GM23338 (cell line): Measurements from ENCODE around the gene ANAPC2. TPM values are rescaled to one million over a fixed set of nuclear protein-coding genes. Genes with fewer than 3 reads are reported as not detected.

Source experiments
- ATAC-seq: fragments of 200-7000 bp; cut with Tn5 transposase; 3 replicates; pipeline ENCODE4 v1.9.1; 2020
- DNase-seq: peaks from one replicate; pipeline ENCODE4 v3.0.0-alpha.2; 2015; ENCODE audit warnings: low spot score
- H2AFZ ChIP-seq: fragments of 200-600 bp; sonication (generic); 2 replicates; pipeline ENCODE4 v1.8.0; 2016; ENCODE audit warnings: antibody characterized with exemption, mild to moderate bottlenecking, moderate library complexity
- H3F3A ChIP-seq: fragments of 200-600 bp; sonication (generic); replicated peaks from 2 replicates; pipeline ENCODE4 v1.8.0; 2017; ENCODE audit warnings: antibody characterized with exemption, mixed run types, low read depth
- H3K27ac ChIP-seq: fragments of 200-600 bp; sonication (generic); 2 replicates; pipeline ENCODE4 v1.6.1; 2016; ENCODE audit warnings: low read depth
- H3K27me3 ChIP-seq: fragments of 200-600 bp; sonication (generic); 2 replicates; pipeline ENCODE4 v1.8.0; 2016; ENCODE audit warnings: mild to moderate bottlenecking, mixed run types, moderate library complexity; ENCODE audit not compliant: insufficient read depth
- H3K36me3 ChIP-seq: fragments of 200-600 bp; sonication (generic); 2 replicates; pipeline ENCODE4 v1.8.0; 2016; ENCODE audit warnings: mild to moderate bottlenecking; ENCODE audit not compliant: insufficient read depth
- H3K4me1 ChIP-seq: fragments of 200-600 bp; sonication (generic); 2 replicates; pipeline ENCODE4 v1.8.0; 2016; ENCODE audit warnings: mild to moderate bottlenecking, moderate library complexity; ENCODE audit not compliant: insufficient read depth
- H3K4me2 ChIP-seq: fragments of 200-600 bp; sonication (generic); 2 replicates; pipeline ENCODE4 v1.7.1; 2017; ENCODE audit warnings: mixed run types
- H3K4me3 ChIP-seq: fragments of 200-600 bp; sonication (generic); 2 replicates; pipeline ENCODE4 v1.6.1; 2016; ENCODE audit warnings: mixed run types
- H3K79me2 ChIP-seq: fragments of 200-600 bp; sonication (generic); replicated peaks from 2 replicates; pipeline ENCODE4 v1.8.0; 2017; ENCODE audit warnings: mild to moderate bottlenecking; ENCODE audit not compliant: insufficient read depth
- H3K9me2 ChIP-seq: fragments of 200-600 bp; sonication (generic); 2 replicates; pipeline ENCODE4 v1.8.0; 2017; ENCODE audit not compliant: insufficient read depth
- H4K20me1 ChIP-seq: fragments of 200-600 bp; sonication (generic); replicated peaks from 2 replicates; pipeline ENCODE4 v1.8.0; 2017; ENCODE audit warnings: mild to moderate bottlenecking; ENCODE audit not compliant: insufficient read depth
- H3K27ac Mint-ChIP-seq: 2 replicates; pipeline ENCODE4 v1.8.0; 2020; ENCODE audit warnings: inconsistent platforms, mild to moderate bottlenecking, moderate library complexity, mixed read lengths
- H3K27me3 Mint-ChIP-seq: 3 replicates; pipeline ENCODE4 v1.8.0; 2022; ENCODE audit warnings: low read depth, mild to moderate bottlenecking, moderate library complexity, mixed read lengths, inconsistent platforms; ENCODE audit not compliant: insufficient read depth, poor library complexity
- H3K36me3 Mint-ChIP-seq: 3 replicates; pipeline ENCODE4 v1.8.0; 2021; ENCODE audit warnings: low read depth, mild to moderate bottlenecking, inconsistent platforms, moderate library complexity, mixed read lengths
- H3K4me1 Mint-ChIP-seq: 3 replicates; pipeline ENCODE4 v1.8.0; 2020; ENCODE audit warnings: mild to moderate bottlenecking, inconsistent platforms, mixed read lengths
- H3K4me3 Mint-ChIP-seq: 3 replicates; pipeline ENCODE4 v1.8.0; 2021; ENCODE audit warnings: moderate library complexity, mild to moderate bottlenecking, inconsistent platforms, mixed read lengths
- H3K9me3 Mint-ChIP-seq: 3 replicates; pipeline ENCODE4 v1.8.0; 2020; ENCODE audit warnings: moderate library complexity, mild to moderate bottlenecking, inconsistent platforms, mixed read lengths
- NANOG ChIP-seq: IDR thresholded peaks from 2 replicates; pipeline ENCODE4 v1.6.1; 2016; ENCODE audit warnings: antibody characterized with exemption, borderline replicate concordance
- STAT1 ChIP-seq: IDR thresholded peaks from one replicate; pipeline ENCODE4 v1.6.1; 2016; ENCODE audit warnings: antibody characterized with exemption; ENCODE audit not compliant: unreplicated experiment
- ZNF331 ChIP-seq: fragments of 250-450 bp; sonication (Bioruptor Pico); IDR thresholded peaks from 2 replicates; pipeline ENCODE4 v1.5.0; 2020; ENCODE audit warnings: low read depth, mild to moderate bottlenecking, moderate library complexity
- polyA plus RNA-seq: library from polyadenylated mRNA; unstranded; fragments of >200 nt; fragmentation: Nextera tagmentation; extraction: Ambion mirVana; gene quantifications from 2 replicates; pipeline ENCODE4 v1.2.1, GENCODE V29; 2016
- total RNA-seq: library from RNA; depleted of rRNA; stranded (reverse); fragments of >200 nt; shearing (Covaris generic); gene quantifications from 2 replicates; pipeline ENCODE4 v1.2.3, GENCODE V29; 2014
- TF ChIP-seq, protein P1 (sequence below): IDR thresholded peaks from one replicate; pipeline ENCODE4 v1.6.1; 2018; ENCODE audit warnings: antibody characterized with exemption; ENCODE audit not compliant: unreplicated experiment
- TF ChIP-seq, protein P2 (sequence below): fragments of 250-450 bp; sonication (Bioruptor Pico); IDR thresholded peaks from 2 replicates; pipeline ENCODE4 v1.5.0; 2020; ENCODE audit warnings: mild to moderate bottlenecking, moderate library complexity

Gene ANAPC2
- total and polyA plus RNA-seq, 2 experiments from 2014 or later, result 16.4 to 42.9 TPM

DNA sequence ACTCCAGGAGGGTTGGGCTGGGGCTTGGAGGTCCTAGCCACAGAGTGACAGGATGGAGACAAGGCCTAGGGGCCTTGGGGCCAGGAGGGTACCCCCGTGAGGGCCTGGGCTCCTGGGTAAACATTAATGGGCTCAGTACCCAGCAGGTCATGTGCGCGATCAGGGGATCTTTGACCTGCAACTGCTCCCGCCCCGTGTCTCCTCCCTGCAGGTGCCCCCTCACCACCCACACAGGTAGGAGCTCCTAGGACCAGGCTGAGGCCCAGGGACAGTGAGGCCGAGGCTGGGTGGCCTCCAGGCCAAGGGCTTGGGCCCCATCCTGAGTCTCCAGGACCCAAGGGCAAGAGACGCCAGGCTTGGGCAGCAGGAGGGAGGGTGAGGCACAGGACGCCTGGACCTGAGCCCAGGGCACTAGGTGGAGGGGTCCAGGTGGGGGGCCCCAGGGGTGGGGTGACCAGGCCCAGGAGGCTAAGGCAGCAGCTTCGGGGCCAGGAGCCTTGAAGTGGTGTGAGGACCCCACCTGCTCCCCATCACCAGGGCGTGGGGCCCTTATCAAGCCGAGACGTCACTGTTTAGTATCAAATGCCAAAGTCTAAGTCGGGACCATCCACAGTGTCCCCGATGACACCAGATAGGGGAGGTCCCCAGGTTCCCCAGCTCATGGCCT lies 42.5 kb upstream of the ANAPC2 start, which contains the start of gene SLC34A3:
Gene SLC34A3 (plus strand): TSS at position 197 of the 667 bp plus-strand sequence. CDS start 802 bp downstream, outside the sequence.
- Histone ChIP-seq H3K4me3 (no peak within 1 kb of the TSS), H4K20me1 (no peaks in the 10 kb centered on the region), H2AFZ (no peak within 1 kb of the TSS), H3K79me2 (no peaks in the 10 kb centered on the region), H3F3A (no peaks in the 10 kb centered on the region), H3K27ac (no peak within 1 kb of the TSS), H3K27me3 (no peaks in the 10 kb centered on the region), H3K9me2 (no peaks in the 10 kb centered on the region), H3K4me2 (no peak within 1 kb of the TSS), H3K36me3 (no peaks in the 10 kb centered on the region), H3K4me1 (no peaks in the 10 kb centered on the region)
- H3K36me3 Mint-ChIP-seq, result no peaks in the 10 kb centered on the region
- TF ChIP-seq, protein P1, sequence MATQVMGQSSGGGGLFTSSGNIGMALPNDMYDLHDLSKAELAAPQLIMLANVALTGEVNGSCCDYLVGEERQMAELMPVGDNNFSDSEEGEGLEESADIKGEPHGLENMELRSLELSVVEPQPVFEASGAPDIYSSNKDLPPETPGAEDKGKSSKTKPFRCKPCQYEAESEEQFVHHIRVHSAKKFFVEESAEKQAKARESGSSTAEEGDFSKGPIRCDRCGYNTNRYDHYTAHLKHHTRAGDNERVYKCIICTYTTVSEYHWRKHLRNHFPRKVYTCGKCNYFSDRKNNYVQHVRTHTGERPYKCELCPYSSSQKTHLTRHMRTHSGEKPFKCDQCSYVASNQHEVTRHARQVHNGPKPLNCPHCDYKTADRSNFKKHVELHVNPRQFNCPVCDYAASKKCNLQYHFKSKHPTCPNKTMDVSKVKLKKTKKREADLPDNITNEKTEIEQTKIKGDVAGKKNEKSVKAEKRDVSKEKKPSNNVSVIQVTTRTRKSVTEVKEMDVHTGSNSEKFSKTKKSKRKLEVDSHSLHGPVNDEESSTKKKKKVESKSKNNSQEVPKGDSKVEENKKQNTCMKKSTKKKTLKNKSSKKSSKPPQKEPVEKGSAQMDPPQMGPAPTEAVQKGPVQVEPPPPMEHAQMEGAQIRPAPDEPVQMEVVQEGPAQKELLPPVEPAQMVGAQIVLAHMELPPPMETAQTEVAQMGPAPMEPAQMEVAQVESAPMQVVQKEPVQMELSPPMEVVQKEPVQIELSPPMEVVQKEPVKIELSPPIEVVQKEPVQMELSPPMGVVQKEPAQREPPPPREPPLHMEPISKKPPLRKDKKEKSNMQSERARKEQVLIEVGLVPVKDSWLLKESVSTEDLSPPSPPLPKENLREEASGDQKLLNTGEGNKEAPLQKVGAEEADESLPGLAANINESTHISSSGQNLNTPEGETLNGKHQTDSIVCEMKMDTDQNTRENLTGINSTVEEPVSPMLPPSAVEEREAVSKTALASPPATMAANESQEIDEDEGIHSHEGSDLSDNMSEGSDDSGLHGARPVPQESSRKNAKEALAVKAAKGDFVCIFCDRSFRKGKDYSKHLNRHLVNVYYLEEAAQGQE, result no peak
- peaks cover 5% of the 10 kb centered on the region for H3K27me3 Mint-ChIP-seq
- H3K4me3 Mint-ChIP-seq, result no peak within 1 kb of the TSS
- ATAC-seq (no peak), DNase-seq (no peak)
- peaks cover 7% of the 10 kb centered on the region; the same call in 2 of the 3 replicates for H3K4me1 Mint-ChIP-seq
- no peak within 1 kb of the TSS for H3K27ac Mint-ChIP-seq
- no peaks in the 10 kb centered on the region for H3K9me3 Mint-ChIP-seq

GRCh38 chr9:137229903-137230704 lies 41.7 kb upstream of the ANAPC2 start:
- Mint-ChIP-seq H3K4me1 (peaks cover 3% of the 10 kb centered on the region; the same call in 2 of the 3 replicates), H3K9me3 (no peaks in the 10 kb centered on the region), H3K4me3 (no peak overlapping the region), H3K27ac (no peak overlapping the region), H3K27me3 (peaks cover 3% of the 10 kb centered on the region), H3K36me3 (no peaks in the 10 kb centered on the region)
- no peaks in the 10 kb centered on the region for H3F3A ChIP-seq
- H3K79me2 ChIP-seq, result no peaks in the 10 kb centered on the region
- no peak overlapping the region for H3K4me2 ChIP-seq
- H3K27me3 ChIP-seq, result no peaks in the 10 kb centered on the region
- H3K4me3 ChIP-seq, result no peak overlapping the region
- DNase-seq, result no peak
- H3K36me3 ChIP-seq, result no peaks in the 10 kb centered on the region
- no peaks in the 10 kb centered on the region for H3K9me2 ChIP-seq
- no peaks in the 10 kb centered on the region for H4K20me1 ChIP-seq
- no peak overlapping the region for H3K27ac ChIP-seq
- no peaks in the 10 kb centered on the region for H3K4me1 ChIP-seq
- ATAC-seq, result no peak
- H2AFZ ChIP-seq, result no peak overlapping the region
- TF ChIP-seq STAT1, result no peak
- TF ChIP-seq ZNF331 (CRISPR knock-in tag), result no peak
- TF ChIP-seq NANOG, result no peak
- TF ChIP-seq, protein P1, result no peak
- TF ChIP-seq, protein P2, sequence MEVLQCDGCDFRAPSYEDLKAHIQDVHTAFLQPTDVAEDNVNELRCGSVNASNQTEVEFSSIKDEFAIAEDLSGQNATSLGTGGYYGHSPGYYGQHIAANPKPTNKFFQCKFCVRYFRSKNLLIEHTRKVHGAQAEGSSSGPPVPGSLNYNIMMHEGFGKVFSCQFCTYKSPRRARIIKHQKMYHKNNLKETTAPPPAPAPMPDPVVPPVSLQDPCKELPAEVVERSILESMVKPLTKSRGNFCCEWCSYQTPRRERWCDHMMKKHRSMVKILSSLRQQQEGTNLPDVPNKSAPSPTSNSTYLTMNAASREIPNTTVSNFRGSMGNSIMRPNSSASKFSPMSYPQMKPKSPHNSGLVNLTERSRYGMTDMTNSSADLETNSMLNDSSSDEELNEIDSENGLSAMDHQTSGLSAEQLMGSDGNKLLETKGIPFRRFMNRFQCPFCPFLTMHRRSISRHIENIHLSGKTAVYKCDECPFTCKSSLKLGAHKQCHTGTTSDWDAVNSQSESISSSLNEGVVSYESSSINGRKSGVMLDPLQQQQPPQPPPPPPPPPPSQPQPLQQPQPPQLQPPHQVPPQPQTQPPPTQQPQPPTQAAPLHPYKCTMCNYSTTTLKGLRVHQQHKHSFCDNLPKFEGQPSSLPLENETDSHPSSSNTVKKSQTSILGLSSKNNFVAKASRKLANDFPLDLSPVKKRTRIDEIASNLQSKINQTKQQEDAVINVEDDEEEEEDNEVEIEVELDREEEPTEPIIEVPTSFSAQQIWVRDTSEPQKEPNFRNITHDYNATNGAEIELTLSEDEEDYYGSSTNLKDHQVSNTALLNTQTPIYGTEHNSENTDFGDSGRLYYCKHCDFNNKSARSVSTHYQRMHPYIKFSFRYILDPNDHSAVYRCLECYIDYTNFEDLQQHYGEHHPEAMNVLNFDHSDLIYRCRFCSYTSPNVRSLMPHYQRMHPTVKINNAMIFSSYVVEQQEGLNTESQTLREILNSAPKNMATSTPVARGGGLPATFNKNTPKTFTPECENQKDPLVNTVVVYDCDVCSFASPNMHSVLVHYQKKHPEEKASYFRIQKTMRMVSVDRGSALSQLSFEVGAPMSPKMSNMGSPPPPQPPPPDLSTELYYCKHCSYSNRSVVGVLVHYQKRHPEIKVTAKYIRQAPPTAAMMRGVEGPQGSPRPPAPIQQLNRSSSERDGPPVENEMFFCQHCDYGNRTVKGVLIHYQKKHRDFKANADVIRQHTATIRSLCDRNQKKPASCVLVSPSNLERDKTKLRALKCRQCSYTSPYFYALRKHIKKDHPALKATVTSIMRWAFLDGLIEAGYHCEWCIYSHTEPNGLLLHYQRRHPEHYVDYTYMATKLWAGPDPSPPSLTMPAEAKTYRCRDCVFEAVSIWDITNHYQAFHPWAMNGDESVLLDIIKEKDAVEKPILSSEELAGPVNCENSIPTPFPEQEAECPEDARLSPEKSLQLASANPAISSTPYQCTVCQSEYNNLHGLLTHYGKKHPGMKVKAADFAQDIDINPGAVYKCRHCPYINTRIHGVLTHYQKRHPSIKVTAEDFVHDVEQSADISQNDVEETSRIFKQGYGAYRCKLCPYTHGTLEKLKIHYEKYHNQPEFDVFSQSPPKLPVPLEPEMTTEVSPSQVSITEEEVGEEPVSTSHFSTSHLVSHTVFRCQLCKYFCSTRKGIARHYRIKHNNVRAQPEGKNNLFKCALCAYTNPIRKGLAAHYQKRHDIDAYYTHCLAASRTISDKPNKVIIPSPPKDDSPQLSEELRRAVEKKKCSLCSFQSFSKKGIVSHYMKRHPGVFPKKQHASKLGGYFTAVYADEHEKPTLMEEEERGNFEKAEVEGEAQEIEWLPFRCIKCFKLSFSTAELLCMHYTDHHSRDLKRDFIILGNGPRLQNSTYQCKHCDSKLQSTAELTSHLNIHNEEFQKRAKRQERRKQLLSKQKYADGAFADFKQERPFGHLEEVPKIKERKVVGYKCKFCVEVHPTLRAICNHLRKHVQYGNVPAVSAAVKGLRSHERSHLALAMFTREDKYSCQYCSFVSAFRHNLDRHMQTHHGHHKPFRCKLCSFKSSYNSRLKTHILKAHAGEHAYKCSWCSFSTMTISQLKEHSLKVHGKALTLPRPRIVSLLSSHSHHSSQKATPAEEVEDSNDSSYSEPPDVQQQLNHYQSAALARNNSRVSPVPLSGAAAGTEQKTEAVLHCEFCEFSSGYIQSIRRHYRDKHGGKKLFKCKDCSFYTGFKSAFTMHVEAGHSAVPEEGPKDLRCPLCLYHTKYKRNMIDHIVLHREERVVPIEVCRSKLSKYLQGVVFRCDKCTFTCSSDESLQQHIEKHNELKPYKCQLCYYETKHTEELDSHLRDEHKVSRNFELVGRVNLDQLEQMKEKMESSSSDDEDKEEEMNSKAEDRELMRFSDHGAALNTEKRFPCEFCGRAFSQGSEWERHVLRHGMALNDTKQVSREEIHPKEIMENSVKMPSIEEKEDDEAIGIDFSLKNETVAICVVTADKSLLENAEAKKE (CRISPR knock-in tag), result no peak
